NCI-H2081 treated with DMSO at 0.1 percent for 48 hours (cell line): Measurements from ENCODE around the gene ALDOA.
A peak's percentile ranks its signal among the peaks of the same experiment; 100 is the strongest.

Experiments
- DNase-seq: peaks from one replicate; lab custom pipeline; 2025; lab: John Stamatoyannopoulos, UW

The ALDOA gene

DNA sequence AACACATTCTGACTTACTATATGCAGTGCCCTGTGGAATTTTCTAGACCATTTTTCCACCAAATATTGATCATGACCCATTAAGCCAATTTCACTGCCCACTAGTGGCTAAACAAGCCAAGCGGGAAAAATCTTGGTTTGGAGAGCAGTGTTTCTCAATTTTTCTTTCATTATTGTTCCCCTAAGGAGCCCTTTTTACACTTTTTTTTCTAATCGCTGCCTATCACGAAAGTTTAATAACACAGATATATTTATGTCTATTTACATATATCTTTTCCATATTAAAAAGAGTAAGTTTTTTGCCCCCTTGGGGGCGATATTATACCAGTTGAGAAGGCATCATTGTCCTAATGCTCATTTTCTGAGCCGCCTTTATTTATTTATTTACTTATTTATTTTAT, 23.7 kb upstream of the ALDOA start:
- no peak for DNase-seq

DNA sequence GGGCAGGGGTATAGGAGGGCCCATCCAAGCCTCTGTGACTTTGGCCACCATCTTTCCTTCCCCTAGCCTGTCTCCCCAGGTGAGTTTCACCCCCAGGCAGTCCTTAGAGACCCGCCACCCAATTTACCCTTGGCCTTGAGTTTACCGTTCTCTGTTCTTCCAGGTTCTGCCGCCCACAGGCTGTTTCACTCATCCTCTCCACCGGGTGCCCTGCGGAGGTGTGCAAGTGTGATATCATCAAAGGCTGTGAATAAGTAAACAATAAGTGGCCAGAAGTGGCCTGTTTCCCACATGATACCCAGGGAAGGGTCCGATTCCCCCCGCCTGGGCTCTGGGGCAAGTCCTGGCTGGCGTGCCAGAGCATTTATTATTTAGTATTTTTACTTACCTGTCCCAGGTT, 19.4 kb upstream of the ALDOA start:
- DNase-seq, result no peak

DNA sequence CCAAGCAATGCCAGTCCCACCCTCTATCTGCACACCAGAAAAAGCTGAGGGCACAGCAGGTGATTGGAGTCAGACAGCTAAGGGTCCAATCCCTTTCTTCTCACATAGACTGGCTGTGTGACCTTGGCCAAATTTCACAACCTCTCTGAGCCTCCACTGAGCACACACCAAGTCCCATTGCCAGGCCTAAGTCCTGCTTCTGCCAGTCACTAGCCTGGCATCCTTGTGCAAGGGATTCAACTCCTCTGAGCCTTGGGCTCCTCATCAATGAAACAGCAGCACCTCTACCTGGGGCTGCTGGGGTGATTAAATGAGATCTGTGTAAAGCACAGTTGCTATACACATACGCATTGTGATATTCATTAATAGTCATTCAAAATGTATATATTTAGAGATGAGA, 19.0 kb upstream of the ALDOA start:
- DNase-seq, result no peak

DNA sequence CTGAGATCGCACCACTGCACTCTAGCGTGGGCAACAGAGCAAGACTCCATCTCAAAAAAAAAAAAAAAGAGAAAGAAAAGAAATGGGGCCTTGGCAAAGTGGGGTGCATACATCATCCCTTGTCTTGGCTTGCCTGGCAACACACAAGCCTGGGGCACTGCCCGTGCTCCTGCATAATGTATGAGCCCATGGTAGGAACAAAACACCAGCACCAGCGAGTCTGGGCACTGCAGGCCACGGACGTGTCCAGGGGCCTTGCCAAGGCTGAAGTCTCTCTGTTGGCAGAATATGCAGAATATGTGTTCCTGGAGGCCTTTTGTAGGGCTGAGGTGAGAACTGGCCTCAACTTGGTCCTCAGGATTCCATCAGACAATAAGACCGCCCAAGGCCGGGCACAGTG, 15.7 kb upstream of the ALDOA start:
- no peak for DNase-seq

DNA sequence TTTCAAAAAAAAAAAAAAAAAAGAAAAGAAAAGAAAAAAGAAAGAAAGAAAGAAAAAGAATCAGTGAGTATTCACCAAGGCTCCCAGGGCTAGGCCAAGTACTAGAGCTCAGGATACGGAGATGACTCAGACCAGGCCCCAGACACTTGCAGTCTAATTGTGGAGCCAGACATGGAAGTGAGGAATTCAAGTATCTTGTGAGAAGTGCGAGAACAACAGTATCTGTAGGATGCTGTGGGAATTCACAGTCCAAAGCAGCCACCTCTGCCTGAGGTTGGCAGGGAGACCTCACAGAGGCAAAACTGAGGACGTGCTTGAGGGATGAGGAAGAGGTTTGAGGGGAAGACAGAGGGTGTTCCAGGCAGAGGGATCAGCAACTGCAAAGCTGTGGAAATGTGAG, 14.0 kb upstream of the ALDOA start:
- DNase-seq, result no peak

DNA sequence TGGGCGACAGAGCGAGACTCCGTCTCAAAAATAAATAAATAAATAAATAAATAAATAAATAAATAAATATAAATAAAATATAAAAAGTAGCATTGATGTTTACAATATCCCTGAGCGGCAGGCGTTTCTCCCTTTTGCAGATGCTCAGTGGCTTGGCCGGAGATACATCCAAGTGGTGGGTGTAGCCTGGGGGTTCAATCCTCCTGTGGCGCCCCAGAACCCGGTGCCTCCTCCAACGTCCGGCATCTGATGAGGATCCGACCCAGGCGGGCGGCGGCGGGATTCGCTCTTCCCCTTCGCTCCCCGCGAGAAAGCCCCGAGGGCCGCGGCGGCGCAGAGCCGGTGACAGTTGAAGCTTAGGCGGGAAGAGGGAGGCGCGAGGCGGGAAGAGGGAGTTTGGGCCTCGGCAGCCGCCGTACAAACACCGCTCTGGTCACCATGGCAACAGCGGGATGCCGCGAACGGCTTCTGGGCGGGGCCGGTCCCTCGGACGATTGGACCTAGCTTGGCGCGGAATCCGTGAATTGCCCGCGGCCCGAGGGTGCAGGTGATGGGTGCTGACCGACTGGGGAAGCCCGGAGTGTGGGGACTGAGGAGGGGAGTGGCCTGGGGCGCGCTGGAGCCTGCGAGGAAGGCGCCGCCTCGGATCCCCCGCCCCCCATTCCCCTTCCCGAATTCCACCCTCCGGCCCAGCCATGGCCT, 12.7 kb upstream of the ALDOA start:
- peak; percentile 44 for DNase-seq

DNA sequence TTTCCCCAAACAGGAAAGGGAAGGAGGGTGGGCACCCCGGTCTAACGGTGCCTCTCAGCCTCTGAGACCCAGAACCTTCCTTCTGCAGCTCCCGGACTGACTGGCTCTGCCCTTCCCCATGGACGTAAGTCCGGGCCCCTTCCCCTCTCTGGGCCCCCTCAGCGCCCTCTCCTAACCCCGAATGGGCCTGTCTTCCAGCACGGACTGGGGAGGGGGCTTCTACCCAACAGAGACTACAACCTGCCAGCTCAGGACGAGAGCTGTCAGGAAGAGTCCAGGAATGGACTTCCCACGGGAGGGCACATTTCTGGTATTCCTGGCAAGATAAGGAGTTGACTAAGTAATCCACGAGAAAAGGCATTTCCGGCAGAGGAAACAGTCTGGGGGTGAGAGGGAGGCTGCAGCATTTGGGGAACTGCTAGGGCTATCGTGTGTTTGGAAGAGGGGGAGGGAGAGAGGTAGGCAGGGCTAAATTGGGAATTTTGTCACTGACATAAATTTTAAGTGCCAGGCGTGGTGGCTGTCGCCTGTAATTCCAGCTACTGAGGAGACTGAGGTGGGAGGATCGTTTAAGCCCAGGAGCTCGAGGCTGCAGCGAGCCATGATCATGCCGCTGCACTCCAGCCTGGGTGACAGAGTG, 12.1 kb upstream of the ALDOA start:
- DNase-seq, result no peak

DNA sequence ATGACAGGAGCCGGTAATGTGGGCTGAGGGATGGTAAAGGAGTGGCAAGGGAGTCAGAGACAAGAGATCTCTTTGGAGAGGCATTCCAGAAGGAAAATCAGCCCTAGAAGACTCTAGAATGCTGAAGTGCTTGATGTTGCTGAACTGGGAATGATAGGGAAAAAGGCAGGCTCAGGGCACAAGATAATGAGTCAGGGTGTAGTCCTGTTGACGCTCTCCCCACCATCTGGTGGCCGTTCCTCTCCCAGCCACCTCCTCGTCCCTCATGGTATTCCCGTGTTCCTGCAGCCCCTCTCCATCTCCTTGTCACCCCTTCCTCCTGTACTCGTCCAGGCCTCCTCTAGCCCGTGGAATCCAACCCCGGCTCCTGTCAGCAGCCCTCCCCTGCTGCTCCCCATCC, 11.1 kb upstream of the ALDOA start:
- no peak for DNase-seq

DNA sequence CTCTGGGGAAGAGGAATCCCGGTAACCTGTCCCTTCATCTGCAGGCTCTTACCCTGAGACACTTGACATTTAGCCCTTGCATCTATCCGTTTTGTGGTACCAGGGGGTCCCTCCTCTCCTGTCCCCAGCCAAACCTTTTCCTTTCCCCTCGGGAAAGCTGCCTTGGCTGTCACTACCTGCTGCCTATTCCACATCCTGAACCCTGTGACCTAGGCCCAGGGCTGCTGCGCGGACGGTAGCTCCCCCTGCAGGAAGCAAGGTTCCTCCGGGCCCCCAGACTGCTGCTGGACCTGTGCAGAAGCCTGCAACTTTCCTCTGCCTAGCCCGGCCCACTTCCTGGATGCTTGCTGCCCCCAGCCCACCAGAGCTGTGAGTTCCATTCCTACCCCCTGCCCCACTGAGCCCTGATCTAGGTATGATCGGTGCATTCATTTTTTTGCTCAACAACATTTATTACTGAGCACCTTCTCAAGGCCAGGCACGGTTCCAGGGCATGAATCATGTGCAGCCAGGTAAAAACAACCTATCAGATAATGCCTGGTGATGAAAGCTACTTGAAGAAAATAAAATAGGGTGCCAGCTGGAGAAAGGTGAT, 10.5 kb upstream of the ALDOA start:
- no peak for DNase-seq

DNA sequence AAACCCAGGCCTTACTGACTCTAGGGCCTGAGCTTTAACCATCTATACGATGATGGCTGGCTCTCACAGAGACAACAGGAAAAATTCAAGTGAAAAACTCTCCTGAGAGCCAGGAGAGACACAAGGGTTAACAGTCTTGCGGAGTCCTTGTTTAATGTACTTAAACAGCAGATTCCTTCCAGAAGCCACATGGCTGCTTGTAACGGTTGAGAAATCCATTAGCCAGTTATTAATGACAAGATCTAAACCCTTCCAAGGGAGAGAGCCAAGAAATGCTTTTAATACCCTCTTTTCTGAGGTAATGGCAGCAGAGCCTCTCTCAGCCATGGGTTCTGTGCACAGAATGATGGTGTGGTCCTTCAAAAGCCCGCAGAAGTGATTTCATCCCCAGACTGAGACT, 5.2 kb upstream of the ALDOA start:
- DNase-seq, result no peak

DNA sequence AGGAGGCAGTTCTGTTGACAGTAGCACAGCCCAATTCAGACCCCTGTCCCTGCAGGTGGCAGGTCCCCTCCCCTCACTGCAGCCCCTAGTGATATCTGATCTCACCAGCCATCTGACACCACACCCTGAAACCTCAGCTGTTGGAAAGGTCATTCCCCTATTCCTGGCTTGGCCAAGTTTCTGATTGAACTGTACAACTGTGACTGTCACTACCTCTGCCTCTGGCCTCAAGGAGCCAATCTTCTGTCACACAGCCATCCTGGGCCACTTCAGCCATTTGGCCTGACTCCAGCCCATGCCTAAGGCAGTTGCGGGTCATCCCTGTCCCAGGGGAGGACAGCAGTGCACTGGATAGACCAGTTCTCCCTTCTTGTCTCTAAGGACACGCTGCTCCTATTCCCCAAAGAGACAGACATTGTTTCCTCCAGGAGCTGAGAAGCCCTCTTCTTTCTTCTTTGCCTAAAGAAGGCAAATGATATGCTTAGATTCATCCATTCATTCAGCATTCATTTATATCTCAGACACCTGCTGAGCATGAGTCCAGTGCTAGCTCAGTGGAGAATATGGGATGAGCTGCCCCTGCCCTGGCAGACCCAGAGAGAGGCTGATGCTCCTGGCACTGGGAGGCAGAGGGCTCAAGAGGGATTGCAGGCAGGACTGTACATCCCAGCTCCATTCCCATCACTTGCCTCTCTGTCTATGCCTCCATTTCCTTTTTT, 4.6 kb upstream of the ALDOA start:
- DNase-seq, result no peak

DNA sequence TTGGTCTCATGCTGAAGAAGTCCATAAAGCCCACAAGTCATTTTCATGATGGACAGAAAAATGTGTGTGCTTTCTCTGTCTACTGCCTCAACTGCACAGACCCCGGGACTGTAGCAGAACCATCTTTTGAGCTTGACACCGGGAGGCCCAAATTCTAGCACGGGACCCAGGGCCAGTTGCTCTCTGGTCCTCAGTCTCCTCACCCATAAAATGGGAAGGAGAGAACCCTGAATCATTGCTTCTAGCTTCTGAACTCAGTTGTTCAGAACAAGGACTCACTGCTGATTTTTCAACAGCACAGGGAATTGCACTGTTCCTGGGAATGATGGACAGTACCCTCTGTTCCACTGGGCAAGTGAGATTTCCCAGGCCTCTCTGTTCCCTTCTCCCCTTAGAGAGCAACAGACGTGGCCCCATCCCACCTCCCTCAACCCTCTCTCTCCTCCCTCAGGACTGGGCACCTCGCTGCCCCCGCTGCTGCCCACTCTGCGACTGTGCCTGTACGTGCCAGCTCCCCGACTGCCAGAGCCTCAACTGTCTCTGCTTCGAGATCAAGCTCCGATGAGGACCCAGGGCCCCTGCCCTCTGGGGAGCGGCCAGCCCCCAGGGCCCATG, 2.2 kb upstream of the ALDOA start:
- DNase-seq, result no peak

DNA sequence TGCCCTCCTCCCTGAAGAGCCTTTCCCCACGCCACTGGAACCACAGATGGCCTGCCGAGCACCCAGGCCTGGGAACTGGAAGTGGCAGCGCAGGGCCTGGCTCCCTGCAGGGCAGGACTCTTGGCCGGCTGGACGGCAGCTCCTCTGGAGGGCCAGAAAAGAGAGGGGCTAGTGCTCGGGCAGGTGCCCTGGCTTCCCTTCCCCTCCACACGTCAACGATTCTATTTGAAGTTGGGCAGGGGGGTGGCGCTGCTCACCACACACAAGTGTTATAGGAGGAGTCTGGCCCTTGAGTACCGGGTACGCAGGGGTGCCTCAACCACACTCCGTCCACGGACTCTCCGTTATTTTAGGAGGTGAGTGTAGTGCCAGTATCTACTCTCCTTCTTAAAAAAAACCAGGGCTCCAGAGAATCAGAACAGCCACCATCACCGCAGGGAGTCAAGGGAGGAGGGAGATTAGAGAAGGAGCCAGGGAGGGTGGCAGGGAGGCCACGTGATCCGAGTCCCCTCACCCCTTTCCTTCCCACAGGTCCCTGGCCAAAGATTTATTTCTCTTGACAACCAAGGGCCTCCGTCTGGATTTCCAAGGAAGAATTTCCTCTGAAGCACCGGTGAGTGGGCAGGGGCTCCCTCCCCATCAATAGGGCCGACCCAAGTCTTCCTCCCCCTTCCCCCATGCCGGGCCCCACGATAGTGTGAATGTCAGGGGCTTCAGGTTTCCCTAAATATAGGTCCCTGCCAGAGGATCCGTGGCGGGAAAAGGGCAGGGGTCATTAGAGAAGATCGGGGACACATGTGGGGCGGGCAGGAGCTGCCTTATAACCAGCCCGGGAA, 1.4 kb upstream of the ALDOA start:
- no peak for DNase-seq

DNA sequence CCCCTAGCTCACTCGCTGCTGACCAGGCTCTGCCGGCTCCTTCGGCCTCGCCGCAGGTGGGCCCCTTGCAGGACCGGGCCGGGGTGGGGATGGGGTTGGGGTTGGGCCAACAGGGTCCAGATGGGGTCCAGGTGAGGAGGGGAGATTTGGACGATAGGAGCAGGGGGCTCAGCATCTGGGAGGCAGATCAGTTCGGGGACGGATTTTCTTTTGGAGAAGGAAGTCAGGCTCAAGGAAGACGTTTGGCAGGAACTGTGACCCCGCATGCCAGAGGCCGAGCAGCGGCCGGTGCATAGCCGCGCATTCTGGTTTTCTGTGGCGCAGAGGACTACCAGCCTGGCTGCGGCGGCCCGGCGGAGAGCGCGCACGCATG, 845 bp upstream of the ALDOA start:
- DNase-seq, result no peak

DNA sequence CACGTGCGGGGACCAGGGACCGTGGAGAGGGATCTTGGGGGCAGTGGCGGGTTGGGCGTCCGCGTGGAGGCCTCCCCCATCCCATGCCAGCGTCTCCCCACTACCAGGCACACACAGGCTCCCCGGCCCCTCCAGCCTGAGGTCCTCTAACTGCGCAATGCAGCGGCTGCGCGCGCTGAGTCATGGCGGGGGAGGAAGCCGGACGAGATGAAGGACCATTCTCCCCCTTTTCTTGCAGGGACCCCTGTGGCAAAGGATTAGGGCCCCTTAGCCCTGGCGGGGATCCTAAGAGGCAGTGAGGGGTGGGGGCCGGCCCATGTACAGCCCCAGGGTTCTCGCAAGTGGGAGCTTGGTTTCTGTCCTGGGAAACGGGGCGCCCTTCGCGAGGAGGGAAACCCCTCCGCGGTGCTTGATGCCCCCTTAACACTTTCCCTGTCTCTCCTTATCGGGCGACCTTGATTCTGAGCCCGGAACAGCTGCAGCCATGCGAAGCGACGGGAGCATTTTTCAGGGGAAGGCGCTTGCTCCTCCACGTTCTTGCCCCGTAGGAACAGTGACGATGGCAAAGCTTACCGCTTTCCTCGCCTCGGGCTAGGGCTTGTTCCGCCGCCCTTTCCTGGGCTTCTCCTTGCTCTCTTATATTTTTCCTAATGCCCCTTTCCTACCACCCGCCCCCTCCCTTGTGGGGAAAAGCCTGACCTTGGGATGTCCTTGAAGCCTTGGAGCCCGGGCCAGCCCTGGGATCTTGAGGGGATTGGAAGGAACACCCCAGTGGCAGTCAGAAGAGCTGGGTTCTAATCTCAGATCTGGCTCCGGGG, 592 bp downstream of the ALDOA start:
- no peak for DNase-seq

DNA sequence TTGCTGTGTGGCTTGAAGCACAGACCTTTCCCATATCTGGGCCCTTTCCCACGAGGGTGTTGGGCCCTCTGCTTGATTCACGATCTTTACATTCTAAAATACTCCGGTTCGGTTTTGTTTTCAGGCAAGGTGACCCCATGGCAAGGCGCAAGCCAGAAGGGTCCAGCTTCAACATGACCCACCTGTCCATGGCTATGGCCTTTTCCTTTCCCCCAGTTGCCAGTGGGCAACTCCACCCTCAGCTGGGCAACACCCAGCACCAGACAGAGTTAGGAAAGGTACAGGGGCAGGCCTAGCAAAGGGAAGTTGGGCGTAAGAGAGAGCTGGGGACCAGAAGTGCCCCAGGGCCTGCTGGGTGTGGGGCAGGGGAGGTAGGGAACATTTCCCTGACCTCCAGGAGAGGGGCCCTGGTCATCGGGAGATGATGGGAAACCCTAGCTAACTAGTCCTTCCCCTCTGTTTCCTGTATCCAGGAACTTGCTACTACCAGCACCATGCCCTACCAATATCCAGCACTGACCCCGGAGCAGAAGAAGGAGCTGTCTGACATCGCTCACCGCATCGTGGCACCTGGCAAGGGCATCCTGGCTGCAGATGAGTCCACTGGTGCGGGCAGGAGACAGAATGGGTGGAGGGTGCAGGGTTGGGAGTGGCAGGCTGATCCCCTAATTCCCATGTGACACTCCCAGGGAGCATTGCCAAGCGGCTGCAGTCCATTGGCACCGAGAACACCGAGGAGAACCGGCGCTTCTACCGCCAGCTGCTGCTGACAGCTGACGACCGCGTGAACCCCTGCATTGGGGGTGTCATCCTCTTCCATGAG, 1.4 kb downstream of the ALDOA start:
- DNase-seq, result no peak

DNA sequence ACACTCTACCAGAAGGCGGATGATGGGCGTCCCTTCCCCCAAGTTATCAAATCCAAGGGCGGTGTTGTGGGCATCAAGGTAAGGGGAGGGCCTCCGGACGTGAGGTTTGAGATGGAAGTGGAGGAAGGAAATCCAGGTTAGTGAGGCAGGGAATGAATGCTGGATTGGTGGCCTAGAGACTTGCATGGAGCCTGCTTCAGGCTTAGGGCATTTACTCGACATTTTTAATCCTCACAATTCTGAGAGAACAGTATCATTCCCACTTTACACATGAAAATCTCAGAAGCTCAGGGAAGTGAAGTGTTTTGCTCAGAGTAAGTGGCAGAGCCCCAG, 2.0 kb downstream of the ALDOA start:
- DNase-seq, result no peak

DNA sequence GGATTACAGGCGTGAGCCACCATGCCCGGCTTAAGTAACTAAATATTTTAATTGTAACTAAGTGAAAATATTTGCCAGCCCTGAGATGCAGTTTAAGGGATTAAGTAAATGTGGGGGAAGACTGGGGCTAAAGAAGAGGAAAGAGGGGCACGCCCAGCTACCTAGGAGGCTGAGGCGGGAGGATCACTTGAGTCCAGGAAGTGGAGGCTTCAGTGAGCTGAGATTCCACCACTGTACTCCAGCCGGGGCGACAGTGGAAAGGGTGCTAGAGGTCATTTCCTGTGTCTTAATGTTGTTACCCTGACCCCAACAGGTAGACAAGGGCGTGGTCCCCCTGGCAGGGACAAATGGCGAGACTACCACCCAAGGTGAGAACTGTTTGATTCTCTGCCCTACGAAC, 2.8 kb downstream of the ALDOA start:
- no peak for DNase-seq

DNA sequence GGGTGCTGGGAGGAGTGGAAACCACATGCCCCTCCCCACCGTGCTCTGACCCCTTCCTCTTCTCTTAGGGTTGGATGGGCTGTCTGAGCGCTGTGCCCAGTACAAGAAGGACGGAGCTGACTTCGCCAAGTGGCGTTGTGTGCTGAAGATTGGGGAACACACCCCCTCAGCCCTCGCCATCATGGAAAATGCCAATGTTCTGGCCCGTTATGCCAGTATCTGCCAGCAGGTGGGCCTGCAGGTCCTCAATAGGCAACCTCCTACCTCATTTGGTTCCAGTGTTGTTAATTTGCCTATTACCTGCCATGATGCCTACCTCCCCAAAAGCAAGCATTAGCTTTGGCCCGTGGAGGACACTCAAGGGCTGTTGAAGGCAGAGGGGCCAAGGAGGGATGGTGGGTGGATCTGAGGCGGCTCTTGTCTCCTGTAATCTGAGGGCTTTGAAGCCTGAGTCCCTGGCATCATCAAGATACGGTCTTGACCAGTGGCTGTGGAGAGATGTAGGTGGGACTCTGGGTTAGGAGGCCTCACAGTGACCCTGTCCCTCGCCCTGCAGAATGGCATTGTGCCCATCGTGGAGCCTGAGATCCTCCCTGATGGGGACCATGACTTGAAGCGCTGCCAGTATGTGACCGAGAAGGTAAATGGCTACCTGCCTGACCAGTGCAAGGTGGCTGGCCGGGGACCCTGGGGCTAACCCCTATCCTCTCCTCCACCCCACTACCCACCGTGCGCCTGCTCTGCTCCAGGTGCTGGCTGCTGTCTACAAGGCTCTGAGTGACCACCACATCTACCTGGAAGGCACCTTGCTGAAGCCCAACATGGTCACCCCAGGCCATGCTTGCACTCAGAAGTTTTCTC, 3.4 kb downstream of the ALDOA start:
- DNase-seq, result no peak
